H54 (cell line): ENCODE data around the gene HS3ST6.

ENCODE experiments used
- DNase-seq: peaks from one replicate; pipeline ENCODE4 v3.0.0; 2011; ENCODE audit warnings: low spot score, mixed read lengths; ENCODE audit not compliant: insufficient read length
- FAIRE-seq: peaks from 3 replicates; lab custom pipeline; 2011; peaks lifted over from hg19 to GRCh38; lab: Jason Lieb, UNC
- POLR2A ChIP-seq: IDR thresholded peaks from 2 replicates; pipeline ENCODE4 v1.6.1; 2011; ENCODE audit warnings: low read depth, mild to moderate bottlenecking, low read length

The HS3ST6 gene

DNA sequence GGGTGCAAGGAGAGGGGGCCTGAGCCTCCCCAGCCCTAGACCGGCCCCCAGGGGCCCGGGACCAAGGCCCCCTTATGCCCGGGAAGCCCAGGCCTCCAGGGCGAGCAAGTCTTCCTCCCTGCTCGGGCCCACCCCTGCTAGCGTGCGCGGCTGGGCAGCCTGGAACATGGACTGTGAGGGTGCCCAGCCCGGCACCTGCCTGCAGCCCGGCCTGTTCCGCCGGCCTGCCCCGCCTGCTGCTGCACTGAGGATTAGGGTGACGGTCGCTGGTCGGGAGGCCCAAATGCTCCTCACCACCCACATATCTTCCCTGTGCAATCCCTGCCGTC, 6.0 kb downstream of the HS3ST6 start:
- DNase-seq (no peak), FAIRE-seq (no peak)
- no peak for TF ChIP-seq POLR2A

DNA sequence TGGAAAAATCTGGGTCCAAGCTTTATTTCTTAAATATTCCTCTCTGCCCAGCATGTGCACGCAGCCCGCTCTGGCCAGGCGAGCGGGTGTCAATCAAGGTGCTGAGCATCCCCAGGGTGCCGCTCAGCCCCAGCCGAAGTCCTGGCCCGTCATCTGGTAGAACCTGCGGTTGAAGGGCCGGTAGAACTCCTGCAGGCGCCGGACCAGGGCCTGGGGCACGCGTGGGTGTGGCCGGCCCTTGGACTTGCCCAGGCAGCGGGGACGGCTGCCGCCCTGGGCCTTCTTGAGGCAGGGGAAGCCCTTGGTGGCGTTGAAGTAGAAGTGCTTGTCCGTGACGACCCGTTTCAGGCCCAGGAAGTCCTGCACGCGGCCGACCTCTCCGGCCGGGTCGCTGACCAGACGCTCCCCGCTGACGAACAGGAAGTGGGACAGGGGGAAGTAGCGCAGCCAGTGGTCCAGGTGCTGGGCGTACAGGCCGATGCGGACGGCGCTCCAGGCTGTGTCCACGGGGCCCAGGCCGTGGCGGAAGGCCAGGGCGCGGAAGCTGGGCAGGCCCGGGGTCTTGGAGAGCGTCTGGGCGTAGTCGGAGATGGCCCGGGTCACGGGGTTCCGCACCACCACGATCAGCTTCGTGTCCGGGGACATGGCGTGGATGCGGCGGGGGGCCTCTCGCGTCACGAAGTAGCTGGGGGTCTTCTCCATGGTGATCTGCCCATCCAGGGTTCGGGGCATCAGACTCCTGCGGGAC, 6.6 kb downstream of the HS3ST6 start:
- TF ChIP-seq POLR2A = no peak
- no peak for FAIRE-seq
- no peak for DNase-seq

DNA sequence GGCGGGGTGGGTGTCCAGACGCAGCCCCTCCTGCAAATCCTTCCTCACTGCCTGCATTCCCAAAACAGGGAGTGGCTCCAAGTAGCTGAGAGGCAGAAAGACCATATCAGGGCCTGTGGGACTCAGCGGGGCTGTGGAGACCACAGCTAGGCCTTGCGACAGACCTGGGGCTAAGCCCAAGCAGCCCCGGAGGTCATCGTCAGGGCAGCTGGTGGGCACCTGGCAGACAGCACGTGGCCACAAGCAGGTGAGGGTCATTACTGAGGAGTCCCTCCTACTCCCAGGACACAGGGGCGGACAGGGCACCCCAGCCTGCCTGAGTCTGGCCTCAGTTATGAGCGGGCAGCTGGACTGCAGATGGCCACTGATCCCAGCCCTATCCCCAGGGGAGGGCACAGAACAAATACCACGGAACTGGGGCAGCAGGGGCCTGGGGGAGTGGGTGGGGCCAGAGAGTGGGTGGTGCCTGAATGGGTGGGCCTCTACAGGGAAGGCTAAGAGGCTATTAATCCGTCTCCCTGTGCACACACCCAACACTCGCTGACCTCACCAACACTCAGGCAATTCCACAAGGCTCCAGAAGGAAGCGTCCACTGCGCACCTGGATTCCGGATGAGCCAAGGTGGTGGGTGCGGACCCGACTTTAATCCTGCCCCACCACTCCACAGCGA, 8.5 kb downstream of the HS3ST6 start:
- no peak for TF ChIP-seq POLR2A
- FAIRE-seq = no peak

DNA sequence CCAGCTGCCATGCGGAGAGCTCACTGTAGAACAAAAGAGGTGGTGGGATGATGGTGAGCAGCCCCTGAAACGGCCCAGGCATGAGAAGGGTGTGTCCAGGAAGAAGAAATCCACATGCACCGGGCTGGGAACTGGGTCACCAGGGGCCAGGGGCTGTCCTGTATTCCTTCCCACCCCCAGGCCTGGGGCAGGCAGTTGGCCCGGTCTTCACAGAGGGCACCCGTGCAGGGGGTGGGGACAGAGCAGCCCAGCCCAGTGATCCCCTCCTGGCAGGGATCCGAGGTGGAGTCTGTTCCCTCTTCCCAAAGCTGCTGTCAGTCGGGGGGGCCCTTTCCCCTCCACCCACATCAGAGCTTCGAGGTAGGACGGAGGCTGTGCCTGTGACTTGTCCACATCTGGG, 9.2 kb downstream of the HS3ST6 start:
- TF ChIP-seq POLR2A = no peak
- DNase-seq (no peak), FAIRE-seq (no peak)

More for the DNA sequence above, 8.5 kb downstream of the HS3ST6 start:
- DNase-seq = no peak

DNA sequence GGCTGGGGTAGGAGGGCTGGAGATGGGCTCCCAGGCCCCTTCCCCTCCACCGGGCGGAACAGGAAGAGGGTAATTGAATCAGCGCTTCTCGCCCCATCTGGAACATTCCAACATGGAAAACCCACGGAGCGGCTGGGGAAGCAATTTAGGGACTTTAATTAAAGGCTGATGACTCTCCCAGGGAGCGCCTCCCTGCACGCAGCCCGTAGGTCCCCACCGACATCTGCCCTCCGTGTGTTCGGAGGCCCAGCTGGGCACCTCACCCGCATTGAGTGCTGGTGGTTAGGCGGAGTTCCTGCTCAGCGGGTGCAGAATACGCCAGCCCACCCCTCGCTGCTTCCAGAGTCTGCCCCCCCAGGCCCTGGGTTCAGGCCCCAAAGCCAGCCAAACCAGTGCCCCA, 10.0 kb downstream of the HS3ST6 start:
- FAIRE-seq (no peak), DNase-seq (no peak)
- TF ChIP-seq POLR2A = no peak

DNA sequence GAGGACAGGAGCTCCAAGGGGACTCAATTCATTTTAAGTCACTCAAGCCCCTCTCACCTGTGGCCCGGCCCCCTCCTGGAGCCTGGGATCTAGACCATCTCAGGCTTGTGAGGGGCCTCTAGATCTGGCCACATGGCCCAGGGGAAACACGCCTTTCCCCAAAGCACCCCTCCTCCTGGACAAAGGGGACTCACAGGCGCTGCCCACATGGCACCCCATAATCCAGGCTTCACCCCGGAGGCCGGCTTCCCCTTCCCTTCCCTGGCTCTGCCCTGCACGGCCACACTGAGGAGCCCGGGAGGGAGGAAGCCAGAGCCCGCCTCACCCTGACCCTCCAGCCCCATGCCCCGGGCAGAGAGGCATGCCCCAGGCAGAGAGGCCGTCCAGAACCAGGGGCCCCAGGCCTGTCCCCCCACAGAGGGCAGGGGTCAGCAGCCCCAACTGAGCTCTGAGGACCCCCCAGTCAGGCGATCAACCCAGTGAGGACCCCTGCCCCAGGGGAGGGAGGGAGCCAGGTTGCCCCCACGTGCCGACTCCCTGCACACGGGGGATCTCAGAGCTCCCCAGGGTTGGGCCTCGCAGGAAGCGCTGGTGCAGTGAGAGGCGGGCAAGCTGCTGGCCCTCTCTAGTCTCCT, 10.9 kb downstream of the HS3ST6 start:
- FAIRE-seq = no peak
- DNase-seq = no peak
- TF ChIP-seq POLR2A = no peak

DNA sequence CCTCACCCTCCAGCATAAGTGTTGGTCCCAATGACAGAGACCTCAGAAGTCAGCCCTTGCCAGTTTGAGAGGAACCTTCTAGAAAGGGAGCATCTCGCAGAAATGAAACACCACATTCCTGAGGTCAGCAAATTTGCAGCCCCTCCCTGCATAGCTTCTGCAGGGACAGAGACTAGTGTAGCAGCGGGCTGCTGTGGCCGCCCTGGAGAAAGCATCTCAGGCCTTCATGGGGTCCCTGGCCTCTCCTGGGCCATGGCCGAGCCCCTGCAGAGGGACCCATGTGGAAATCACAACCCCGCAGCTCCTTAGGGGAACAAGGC, 11.4 kb downstream of the HS3ST6 start:
- TF ChIP-seq POLR2A = no peak
- DNase-seq (no peak), FAIRE-seq (no peak)

DNA sequence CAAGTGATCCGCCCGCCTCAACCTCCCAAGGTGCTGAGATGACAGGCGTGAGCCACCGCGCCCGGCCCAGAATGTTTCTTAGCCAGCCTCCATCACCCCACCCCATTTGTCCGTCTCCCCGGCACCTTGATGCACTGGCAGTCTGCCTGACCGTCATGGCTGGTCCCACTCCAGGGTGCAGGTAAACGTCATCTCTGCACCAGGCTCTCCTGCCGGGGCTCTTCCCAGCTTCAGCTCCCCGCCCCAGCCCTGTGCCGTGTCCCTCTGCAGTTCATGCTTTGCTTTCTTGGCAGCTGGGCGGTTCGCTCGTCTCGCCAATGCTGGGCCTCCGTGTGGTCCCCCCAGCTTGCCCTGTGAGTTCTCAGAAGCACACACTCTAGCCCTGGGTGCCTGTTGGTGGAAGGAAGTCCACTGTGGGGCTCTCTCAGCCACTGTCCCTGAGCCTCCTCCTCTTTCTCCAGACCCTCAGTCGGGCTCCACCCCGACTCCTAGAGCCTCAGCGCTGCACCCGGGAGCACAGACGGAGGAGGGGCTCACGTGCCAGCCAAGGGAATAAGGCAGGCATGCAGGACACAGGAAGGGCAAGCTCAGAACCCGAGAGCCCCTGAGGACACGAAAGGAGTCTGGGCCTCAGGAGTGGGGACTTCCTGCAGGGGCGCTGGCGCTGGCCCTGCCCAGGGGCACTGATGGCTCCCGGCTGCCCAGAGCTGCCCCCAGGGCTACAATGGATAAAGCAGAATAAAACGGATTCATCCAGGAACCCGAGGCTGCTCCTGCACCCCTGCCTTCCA, 12.0 kb downstream of the HS3ST6 start:
- no peak for TF ChIP-seq POLR2A
- FAIRE-seq = no peak
- DNase-seq = no peak

DNA sequence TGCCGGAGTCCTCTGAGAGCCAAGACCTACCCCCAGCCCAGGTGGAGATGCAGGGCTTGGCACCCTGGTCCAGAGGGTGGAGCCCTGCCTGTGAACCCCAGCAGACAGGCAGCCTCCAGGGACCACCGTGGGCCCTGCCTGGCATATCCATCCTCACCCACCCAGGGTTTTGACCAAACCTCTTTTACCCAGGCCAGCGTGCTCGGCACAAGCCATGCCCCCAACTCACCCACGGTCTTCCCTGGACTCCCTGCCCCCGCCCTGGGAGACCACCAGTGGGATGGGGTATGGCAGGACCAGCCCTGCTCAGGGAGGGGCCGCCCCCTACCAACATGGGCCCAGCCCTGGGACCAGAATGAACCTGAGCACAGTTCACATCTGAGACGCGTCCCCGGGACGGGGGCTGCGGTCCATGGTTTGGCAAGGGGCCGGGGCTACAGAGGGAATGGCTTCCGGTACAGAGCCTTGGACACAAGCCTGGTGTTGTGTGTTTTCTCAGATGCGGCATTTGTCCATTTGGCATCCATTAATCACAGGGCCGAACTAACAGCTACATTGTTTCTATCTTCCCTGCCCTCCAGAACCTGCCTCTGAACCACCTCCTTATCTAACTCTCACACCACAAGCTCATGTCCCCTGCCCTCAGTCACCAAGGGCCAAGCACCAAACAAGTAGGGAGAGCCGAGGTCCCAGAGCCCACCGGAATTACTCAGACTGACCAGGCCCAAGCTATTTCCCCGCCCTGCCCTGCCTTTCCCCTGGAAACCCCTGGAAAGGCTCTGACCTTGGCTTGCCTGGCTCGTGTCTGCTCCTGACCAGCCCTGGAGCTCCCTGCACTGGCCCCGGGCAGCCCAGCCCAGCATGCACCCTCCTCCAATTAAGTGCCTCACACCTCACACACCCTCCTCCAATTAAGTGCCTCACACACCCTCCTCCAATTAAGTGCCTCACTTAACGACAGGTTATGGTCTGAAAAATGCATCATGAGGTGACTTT, 14.1 kb downstream of the HS3ST6 start:
- DNase-seq (no peak), FAIRE-seq (no peak)
- TF ChIP-seq POLR2A = no peak

DNA sequence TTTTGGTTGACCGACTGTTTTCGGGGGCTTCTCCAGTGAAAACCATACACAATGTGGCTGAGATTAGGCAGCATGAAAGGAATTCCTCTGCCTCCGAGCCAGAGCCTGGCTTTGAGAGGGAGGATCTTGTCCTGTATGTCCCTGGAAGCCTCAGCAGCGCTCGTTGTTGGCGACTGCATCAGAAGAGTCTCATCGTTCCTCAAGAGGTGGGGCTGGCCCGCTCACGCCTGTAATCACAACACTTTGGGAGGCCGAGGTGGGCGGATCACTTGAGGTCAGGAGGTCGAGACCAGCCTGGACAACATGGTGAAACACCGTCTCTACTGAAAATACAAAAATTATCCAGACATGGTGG, 15.0 kb downstream of the HS3ST6 start:
- FAIRE-seq = no peak
- TF ChIP-seq POLR2A = no peak

DNA sequence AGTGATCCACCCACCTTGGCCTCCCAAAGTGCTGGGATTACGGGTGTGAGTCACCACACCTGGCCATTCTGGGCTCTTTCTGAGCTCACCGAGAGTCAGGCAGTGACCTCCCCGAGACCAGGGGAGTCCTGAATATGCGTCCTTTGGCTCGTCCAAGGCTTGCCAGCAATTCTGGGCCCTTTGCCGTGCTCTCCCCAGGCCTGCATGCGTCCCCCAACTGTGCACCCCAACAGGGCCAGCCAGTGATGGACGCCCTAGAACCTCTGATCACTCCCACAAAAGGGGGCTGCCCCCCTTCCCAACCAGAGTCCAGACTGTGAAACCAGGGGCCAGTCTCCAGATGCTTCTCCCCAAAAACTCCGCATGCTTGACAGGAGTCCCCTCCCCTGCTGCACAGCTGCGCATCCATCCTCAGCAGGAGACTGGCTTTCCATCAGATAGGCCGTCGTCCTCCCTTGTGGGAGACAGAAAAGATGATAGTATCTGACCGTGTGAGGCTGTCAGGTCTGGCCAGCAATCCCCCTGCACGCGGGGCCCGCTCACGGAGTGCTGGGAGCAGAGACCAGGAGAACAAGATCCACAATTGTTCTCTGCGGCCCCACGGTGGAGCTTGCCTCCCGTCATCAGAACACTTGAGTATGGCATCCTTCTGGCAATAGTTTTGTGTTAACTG, 15.5 kb downstream of the HS3ST6 start:
- DNase-seq = no peak
- FAIRE-seq = no peak
- no peak for TF ChIP-seq POLR2A

More for the DNA sequence above, 15.0 kb downstream of the HS3ST6 start:
- DNase-seq = no peak

DNA sequence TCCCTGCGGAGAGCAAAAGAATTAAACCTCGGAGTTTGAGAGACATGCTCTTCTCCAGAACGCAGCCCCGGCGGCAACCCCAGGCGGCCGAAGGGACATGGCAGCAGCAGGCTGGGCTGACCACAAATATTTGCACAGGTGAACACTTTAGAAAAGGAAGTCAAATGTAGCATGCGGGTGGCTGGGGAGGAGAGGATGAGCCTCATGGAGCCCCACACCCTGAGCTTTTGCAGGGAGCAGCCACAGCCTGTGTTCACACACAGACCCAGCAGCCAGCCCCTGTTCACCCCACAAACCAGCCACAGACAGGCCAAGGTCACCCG, 17.8 kb downstream of the HS3ST6 start:
- DNase-seq = no peak
- no peak for TF ChIP-seq POLR2A
- FAIRE-seq = no peak
